Body of pancreas (tissue), 4 donors: ENCODE measurements around the gene CARNS1. TPM values are rescaled to one million over a fixed set of nuclear protein-coding genes. Genes with fewer than 3 reads are reported as not detected.

Source experiments
- ATAC-seq: fragments of 150-250 bp; one replicate; pipeline ENCODE4 v1.9.1; 2016
- DNase-seq, 4 donors: peaks; one replicate each; pipeline ENCODE4 v3.0.0-alpha.2; 2019
- H3K27ac ChIP-seq, 4 donors: fragments of 200-600 bp; sonication (generic); 1 replicate in 3 of 4; 2 replicates in 1 of 4; pipeline versions ENCODE4 v1.5.1 to v1.6.1; 2016 to 2019; ENCODE audit warnings: mild to moderate bottlenecking in 1 of 4, mixed read lengths in 1 of 4, moderate library complexity in 1 of 4
- H3K27me3 ChIP-seq, 2 donors: fragments of 200-600 bp; sonication (generic); one replicate each; pipeline ENCODE4 v1.6.0; 2016; ENCODE audit warnings: mild to moderate bottlenecking in 1 of 2
- H3K36me3 ChIP-seq, 2 donors: fragments of 200-600 bp; sonication (generic); replicated peaks in 1 of 2; 2 replicates each; pipeline ENCODE4 v1.5.1; 2016; ENCODE audit warnings: low read depth in 2 of 2; ENCODE audit not compliant: insufficient read depth in 1 of 2
- H3K4me1 ChIP-seq: fragments of 200-600 bp; sonication (generic); one replicate; pipeline ENCODE4 v1.6.0; 2016
- H3K4me3 ChIP-seq, 2 donors: fragments of 200-600 bp; sonication (generic); 1 replicate in 1 of 2; 2 replicates in 1 of 2; pipeline ENCODE4 v1.5.1; 2016 to 2019
- H3K9me3 ChIP-seq, 3 donors: fragments of 200-600 bp; sonication (generic); 1 replicate in 2 of 3; 2 replicates in 1 of 3; pipeline ENCODE4 v1.5.1; 2016
- CTCF ChIP-seq, 7 experiments: fragments of 450-650 bp in 4 of 7; fragments of 200-600 bp in 3 of 7; sonication (generic) in 3 of 7; IDR thresholded peaks; one replicate each; pipeline ENCODE4 v1.5.1; 2016 to 2019; ENCODE audit warnings: antibody characterized with exemption in 7 of 7
- POLR2A ChIP-seq, 3 donors: fragments of 450-650 bp; IDR thresholded peaks; one replicate each; pipeline ENCODE4 v1.6.1; 2016; ENCODE audit warnings: antibody characterized with exemption in 3 of 3, mild to moderate bottlenecking in 2 of 3
- WGBS, 2 donors: methylation state at CpG; one replicate each; pipeline ENCODE4 v1.1.5; 2017; 5-methylcytosine and 5-hydroxymethylcytosine counted together
- intact Hi-C: fragments of 100-400 bp; cut with DNase I; formaldehyde crosslinking; loops from one replicate; pipeline ENCODE4 v1.15.1; 2023
- total RNA-seq, 2 donors: library from RNA; depleted of rRNA; stranded (reverse); fragments of >200 nt; gene quantifications; one replicate each; pipeline ENCODE4 v1.1.0, GENCODE V29; 2016

Gene CARNS1
- total RNA-seq, 2 donors from 2014 or later: 2.1 to 2.6 TPM

- H3K4me1 ChIP-seq: peaks cover 18% of the 10 kb centered on the region
- H3K27ac ChIP-seq: no peak overlapping the region
- intact Hi-C loops: no loop called here
- no peak for DNase-seq
- H3K36me3 ChIP-seq: no peaks in the 10 kb centered on the region
- no peak for ATAC-seq
- H3K27me3 ChIP-seq: no peaks in the 10 kb centered on the region
- no peak overlapping the region for H3K4me3 ChIP-seq
- no peak for TF ChIP-seq CTCF (IDR thresholded peaks at IDR 0.05)
- no peak for TF ChIP-seq POLR2A (IDR thresholded peaks at IDR 0.05)
- 42 to 80% methylated on average over 1 to 6 of the region's 9 CpGs for WGBS, 2 donors
- no peaks in the 10 kb centered on the region for H3K9me3 ChIP-seq
Observed at GRCh38 chr11:67405688-67406339, 9.7 kb upstream of the CARNS1 start.

GRCh38 chr11:67406420-67406968 lies 9.0 kb upstream of the CARNS1 start:
- intact Hi-C loops: no loop called here
- WGBS, 2 donors: 72 to 85% methylated on average over 5 to 16 of the region's 18 CpGs
- ATAC-seq (no peak), DNase-seq (no peak)
- no peak overlapping the region for H3K27ac ChIP-seq
- H3K4me1 ChIP-seq: peaks cover 14% of the 10 kb centered on the region
- TF ChIP-seq CTCF (IDR thresholded peaks at IDR 0.05) (no peak), POLR2A (IDR thresholded peaks at IDR 0.05) (no peak)
- H3K4me3 ChIP-seq: no peak overlapping the region
- H3K36me3 ChIP-seq: no peaks in the 10 kb centered on the region
- H3K27me3 ChIP-seq: no peaks in the 10 kb centered on the region
- no peaks in the 10 kb centered on the region for H3K9me3 ChIP-seq

- DNase-seq: no peak
Observed at GRCh38 chr11:67406969-67407687, 8.3 kb upstream of the CARNS1 start.

GRCh38 chr11:67407688-67408163 lies 7.8 kb upstream of the CARNS1 start:
- no peak overlapping the region for H3K4me3 ChIP-seq
- intact Hi-C loops: no loop called here
- H3K36me3 ChIP-seq: no peaks in the 10 kb centered on the region
- TF ChIP-seq CTCF (IDR thresholded peaks at IDR 0.05) (no peak), POLR2A (IDR thresholded peaks at IDR 0.05) (no peak)
- H3K9me3 ChIP-seq: no peaks in the 10 kb centered on the region
- WGBS, 2 donors: 46% methylated on average over 11 to 12 of the region's 12 CpGs
- H3K27ac ChIP-seq: no peak overlapping the region
- H3K27me3 ChIP-seq: no peaks in the 10 kb centered on the region
- H3K4me1 ChIP-seq: peaks cover 13% of the 10 kb centered on the region
- no peak for ATAC-seq
- no peak for DNase-seq

More at GRCh38 chr11:67406969-67407687, 8.3 kb upstream of the CARNS1 start:
- no peak overlapping the region for H3K4me3 ChIP-seq
- H3K36me3 ChIP-seq: no peaks in the 10 kb centered on the region
- no peak for TF ChIP-seq POLR2A (IDR thresholded peaks at IDR 0.05)
- intact Hi-C loops: no loop called here
- peaks cover 12% of the 10 kb centered on the region for H3K4me1 ChIP-seq
- no peak for ATAC-seq
- WGBS, 2 donors: 19 to 37% methylated on average over 10 to 12 of the region's 12 CpGs
- H3K9me3 ChIP-seq: no peaks in the 10 kb centered on the region
- H3K27ac ChIP-seq: no peak overlapping the region
- H3K27me3 ChIP-seq: no peaks in the 10 kb centered on the region

- H3K9me3 ChIP-seq: no peaks in the 10 kb centered on the region
- no peak for TF ChIP-seq POLR2A (IDR thresholded peaks at IDR 0.05)
- no peak for TF ChIP-seq CTCF (IDR thresholded peaks at IDR 0.05)
- DNase-seq: no peak
- ATAC-seq: no peak
- H3K36me3 ChIP-seq: no peaks in the 10 kb centered on the region
- H3K4me3 ChIP-seq: no peak overlapping the region
- WGBS, 2 donors: 48 to 49% methylated on average over 5 to 17 of the region's 18 CpGs
- H3K4me1 ChIP-seq: peaks cover 15% of the 10 kb centered on the region
- no peak overlapping the region for H3K27ac ChIP-seq
- H3K27me3 ChIP-seq: no peaks in the 10 kb centered on the region
- intact Hi-C loops: no loop called here
Observed at GRCh38 chr11:67408437-67409200, 6.9 kb upstream of the CARNS1 start.
